GM20000 (cell line): ENCODE data around the gene CMTR2.

Experiments used
- DNase-seq: peaks from one replicate; pipeline ENCODE4 v3.0.0; 2012; ENCODE audit warnings: low spot score
- CTCF ChIP-seq: IDR thresholded peaks from 2 replicates; pipeline ENCODE4 v1.5.1; 2012; ENCODE audit warnings: mild to moderate bottlenecking, control low read depth; ENCODE audit errors: extremely low read depth, missing control alignments

CMTR2 gene

GRCh38 chr16:71242601-71243000 lies 46.6 kb downstream of the CMTR2 start:
- no peak for DNase-seq
- TF ChIP-seq CTCF, result no peak

GRCh38 chr16:71242036-71242435 lies 47.2 kb downstream of the CMTR2 start:
- TF ChIP-seq CTCF, result no peak
- no peak for DNase-seq
